Activated T-helper 1 cell treated with Interleukin-2 at 50 U/mL for 16 hours (primary cell): ENCODE results near the gene NCBP1.

ENCODE experiments used
- DNase-seq: peaks from one replicate; pipeline ENCODE4 v3.0.0-alpha.2; 2020; ENCODE audit warnings: low read depth

Gene NCBP1

DNA sequence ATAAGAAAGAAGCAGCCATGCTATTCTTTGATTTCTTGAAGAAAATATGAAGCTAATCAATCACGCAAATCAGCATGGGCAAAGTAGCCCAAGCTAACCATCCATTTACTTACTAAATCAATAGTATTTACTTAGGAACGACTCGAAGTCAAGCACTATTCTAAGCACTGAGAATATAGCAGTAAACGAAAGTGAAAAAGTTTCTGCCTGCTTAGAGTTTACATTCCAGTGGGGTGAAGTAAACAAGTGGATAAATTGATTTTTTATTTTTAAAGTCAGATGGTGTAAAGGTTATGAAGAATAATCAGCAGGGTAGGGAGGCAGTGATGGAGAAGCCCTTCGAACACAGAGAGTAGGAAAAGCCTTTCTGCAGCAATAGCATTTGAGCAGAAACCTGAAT lies 6.0 kb upstream of the NCBP1 start:
- no peak for DNase-seq

DNA sequence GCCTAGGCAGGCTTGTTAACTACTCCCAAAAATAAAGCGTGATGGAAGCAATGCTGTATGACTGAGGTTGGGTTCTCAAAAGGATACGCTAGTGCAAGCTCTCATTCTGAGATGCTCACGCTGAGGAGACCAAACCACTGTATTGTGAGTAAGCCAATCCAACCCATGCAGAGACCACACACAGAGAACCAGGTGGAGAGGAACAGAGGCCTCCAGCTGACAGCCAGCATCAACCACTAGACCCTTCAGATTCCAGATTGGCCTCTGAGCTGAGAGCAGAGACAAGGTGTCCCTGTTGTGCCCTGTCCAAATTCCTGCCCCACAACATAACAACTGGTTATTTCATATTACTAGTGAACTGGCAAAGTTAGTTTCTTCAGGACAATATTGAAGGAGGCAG lies 5.0 kb upstream of the NCBP1 start:
- no peak for DNase-seq

DNA sequence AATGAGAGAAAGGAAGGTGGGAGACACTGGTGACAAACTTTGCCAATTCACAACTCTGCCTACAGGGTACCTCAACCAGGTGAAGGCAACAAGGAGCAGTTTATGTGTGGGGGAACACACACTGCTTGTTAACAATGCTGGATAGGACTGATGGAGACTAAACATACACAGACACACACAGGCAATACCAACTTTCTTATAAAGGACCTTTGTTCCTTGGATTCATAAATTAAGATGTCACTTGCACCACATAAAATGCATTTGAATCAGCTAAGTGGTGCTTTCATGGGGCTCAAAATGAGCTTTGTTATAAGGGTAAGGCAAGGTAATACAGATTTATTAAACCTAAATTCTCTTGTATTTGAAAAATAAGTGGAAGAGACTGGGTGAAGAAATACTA lies 4.5 kb upstream of the NCBP1 start:
- DNase-seq = no peak

DNA sequence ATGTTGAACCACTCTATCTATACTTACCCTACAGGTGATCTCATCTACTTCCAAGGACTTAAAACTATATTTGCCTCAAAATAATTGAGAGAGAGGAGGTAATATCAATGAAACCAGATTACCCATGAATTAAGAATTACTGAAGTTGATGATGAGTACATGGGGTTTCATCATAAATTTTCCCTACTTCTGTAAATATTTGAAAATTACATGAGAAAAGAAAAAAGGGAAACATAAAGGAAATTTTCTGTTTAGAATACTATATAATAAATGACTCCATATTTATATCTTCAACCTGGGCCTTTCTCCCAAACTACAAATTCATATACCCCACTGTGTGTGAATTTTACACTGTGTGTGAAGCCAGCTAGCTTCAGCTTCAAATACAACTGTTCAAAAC lies 3.0 kb upstream of the NCBP1 start:
- DNase-seq = no peak

DNA sequence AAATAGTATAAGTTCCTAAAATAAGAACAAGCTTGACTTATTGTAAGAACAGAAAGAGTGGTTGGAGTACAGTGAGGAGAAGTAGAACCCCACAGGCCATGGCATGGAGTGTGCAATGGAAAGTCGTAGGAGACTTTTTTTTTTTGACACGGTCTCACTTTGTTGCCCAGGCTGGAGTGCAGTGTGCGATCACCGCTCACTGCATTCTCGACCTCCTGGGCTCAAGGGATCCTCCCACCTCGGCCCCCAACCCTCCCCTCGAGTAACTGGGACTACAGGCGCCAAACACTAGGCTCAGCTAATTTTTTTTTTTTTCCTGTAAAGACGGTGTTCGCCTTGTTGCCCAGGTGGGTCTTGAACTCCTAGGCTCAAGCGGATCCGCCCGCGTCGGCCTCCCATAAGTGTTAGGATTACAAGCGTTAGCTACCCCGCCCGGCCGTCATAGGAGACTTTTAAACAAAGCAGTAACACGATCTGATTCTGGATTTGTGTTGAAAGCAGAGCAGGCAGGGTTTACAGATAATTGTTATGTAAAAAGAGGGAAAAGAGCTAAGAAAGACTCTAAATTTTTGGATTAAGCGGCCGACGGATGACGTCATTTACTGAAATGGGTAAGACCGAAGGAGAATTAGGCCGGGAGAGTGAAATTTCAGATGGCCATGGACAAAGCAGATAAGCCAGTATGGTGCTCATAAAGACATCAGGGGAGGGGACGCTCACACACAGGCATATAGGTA lies 1.2 kb upstream of the NCBP1 start:
- DNase-seq = no peak

DNA sequence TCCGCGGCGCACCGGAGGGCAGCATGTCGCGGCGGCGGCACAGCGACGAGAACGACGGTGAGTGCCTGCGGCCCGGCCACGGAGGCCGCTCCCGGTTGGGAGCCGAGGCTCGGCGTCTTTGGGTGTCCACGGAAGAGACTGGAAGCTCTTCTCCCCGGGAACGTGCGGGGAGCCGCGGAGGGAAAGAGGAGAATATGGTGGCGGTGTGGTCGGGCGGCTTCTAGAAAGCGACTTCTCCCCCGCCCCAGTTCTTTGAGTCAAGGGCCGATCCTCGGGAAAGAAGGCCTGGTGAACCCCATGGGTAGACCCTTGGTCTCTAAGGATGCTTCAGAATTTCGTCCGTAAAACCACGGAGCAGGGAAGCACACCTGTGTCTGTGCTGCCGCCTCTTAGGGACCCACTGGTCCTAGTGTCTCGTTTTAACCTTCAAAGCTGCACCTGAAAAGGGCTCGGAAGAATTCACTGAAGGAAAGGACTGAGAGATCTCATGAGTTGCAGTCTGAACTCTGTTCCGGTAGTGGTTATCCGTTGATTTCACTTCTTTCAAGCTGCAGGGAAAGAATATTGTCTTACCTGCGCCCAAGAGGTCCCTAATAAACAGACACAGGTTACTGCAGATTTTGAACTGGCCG lies 354 bp downstream of the NCBP1 start:
- no peak for DNase-seq

DNA sequence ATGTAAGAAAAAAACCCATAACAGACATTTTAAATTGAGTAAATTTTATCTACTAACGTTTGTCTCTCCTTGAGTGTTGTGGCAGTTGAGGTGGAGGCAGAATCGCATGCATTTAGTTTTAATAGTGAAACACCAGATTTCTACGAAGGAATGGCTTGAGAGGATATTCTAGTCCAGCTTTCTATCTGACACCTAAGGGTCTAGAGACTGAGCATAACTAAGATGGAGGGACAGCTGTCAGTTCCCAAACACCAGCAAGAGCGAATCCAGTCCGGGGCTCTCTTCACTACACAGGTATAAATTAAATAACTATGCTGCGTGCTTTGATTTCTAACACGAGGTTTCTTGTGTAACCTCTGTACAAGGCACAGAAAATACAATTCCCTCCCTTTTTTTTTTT lies 1.4 kb downstream of the NCBP1 start:
- DNase-seq = no peak

DNA sequence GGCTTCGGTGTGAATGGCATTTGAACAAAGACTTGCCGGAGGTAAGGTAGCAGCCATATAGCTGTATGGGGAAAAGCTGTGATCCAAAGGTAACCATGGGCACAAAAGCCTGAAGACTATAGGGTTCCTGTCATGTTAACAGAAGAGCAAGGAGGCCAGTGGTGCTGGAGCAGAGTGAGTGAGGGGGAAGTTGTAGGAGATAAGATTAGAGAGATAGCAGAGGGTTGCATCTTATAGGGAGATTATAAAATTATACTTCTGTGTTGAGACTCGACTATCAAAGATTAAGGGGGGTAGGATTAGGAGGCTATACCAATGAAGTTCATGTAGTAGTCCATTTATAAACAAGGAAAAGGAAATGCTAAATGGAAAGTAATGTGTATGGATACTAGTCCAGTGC lies 3.3 kb downstream of the NCBP1 start:
- DNase-seq = no peak

DNA sequence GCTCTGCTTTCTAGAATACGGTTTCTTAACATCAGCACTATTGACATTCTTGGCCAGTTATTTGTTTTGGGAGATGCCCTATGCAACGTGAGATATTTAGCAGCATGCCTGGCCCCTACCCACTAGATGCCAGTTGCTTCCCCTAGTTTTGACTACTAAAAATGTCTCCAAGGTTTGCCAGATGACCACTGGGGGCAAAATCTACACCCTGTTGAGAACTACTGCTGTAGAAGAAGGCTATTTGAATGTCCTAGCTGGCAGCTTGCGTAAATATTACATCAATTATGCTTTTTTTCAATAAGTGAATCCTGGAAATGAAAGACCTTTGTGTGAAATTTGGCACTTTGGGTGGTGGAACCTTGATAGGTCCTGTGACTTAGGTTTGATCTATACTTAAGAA lies 5.0 kb downstream of the NCBP1 start:
- no peak for DNase-seq

DNA sequence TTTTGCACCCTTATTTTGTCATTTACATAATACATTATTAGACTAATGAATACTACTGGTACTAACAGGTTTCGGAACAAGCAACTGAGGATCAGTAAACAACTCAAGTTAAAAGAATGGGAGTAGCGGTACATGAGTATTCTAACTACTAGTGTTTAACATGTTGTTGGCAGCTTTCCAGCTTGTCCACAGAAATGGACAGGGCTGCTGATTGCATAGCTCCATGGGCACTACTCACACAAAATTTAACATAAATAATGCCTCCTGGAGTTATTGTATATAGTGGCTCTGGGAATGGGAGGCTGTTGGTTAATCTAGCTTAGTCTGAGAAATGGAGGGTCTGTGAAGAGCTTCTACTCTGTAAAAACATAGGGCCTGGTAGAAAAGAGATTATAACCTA lies 6.7 kb downstream of the NCBP1 start:
- DNase-seq = no peak

DNA sequence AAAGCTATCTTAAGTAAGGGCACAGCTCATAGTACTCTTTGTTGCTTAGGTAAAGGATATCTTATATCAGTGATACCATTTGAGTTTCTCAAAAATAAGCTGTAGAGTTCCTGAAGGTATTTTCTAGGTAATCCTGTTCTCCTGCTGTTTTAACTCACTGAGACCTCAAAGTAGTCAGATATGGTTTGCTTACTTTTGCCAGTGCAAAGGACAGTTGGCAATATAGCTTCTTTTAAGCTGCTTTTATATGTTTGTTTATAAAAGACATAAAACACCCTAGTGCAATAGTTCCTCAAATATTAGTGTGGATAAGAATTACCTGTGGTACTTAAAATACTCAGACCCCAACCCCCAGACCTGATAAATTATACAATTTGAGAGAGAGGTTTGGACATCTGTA lies 12.1 kb downstream of the NCBP1 start:
- DNase-seq = no peak

DNA sequence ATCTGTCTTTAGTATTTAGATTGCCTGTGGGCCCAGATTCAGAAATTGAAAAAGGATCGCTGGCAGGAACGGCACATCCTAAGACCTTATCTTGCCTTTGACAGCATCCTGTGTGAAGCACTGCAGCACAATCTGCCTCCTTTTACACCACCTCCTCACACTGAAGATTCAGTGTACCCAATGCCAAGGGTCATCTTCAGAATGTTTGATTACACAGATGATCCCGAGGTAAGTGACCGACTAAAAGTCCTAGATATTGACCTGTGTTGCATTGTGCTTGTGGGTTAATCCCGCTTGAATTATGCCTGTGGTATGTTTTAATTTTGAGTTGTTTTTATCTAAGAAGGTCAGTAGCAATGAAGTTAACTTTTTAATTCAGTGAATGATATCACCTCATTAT lies 14.4 kb downstream of the NCBP1 start:
- DNase-seq = no peak

DNA sequence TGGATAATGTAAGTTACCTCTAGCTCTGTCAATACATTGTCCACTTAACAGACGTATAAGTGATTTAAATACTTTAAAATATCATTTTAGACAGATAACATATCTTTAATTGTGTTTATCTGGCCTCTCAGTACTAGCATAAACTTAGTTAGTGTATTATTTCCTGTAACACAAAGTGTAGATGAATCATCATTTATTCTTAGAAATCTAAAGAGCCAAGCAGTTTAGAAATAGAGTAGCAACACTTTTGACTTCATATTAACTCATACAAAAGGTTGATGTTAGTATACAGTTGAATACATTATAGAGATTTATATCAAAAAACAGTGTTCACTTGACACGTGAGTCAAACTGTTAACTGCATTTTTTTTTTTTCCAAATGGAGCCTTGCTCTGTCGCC lies 18.0 kb downstream of the NCBP1 start:
- no peak for DNase-seq

DNA sequence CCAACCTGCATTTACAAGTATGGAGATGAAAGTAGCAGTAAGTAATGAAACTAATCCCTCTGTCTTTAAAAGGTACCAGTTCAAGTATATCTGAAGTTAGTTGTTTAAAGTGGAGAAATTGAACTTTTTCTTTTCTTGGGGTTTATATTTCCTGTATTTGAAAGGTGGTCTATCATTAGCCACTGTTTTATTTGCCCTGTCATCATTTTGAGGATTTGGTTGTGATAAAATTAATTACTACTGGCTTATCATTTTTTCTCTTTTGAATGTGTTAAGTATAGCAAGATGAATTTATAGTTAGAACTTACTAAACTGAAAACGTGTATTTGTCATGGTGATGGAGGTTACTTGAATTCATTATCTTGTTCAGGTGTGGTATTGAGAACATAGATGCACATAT lies 25.1 kb downstream of the NCBP1 start:
- no peak for DNase-seq

DNA sequence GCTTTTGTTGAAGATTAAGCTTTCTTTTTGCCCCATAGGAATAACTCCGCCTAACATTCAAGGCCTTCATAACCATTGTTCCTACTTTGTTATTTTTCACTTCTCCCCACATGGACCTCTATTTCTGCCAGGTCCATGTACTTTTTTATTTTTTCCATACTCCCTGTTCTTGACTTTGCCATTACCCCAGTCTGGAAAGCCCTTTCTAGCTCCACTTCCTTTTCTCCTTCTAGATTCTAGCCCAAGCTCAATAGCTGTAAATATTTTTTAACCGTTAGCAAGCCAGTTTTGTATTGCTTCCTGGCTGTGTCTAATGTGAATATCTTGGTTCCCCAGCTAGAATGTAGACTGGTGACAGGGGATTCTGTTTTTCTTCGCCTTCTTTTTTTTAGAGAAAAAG lies 26.1 kb downstream of the NCBP1 start:
- DNase-seq = no peak

DNA sequence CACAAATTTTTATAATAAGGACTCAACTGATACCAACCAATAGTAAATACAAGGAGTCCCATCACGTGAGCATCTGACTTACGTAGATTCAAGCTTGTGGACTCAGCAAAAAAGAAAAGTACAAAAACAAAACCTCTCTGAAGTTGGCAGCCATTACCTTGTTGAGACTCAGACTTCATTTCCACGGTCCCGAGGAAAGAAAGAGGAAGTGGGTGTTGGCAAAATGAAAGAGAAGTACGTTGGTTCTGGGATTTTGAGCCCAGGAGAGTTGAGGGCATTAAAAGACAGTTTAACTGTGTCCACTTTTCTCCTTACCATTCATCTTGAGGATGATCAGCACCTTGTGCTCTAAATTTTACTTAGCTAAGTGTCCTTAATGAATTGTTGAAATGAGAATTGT lies 26.7 kb downstream of the NCBP1 start:
- no peak for DNase-seq

DNA sequence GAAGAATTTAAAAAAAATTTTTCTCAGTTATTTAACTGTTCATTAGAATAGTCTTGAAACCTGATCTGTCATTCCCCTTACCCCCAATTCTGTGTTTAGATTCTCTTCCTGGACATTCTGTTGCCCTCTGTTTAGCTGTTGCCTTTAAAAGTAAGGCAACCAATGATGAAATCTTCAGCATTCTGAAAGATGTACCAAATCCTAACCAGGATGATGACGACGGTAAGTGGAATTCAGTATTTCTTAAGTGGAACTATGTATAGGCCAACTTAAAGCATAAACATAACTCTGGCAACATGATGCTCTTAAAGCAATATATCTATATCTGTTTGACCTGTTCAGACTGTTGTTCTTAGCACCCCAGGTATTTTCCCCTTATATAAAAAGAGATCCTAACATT lies 27.2 kb downstream of the NCBP1 start:
- DNase-seq = no peak

DNA sequence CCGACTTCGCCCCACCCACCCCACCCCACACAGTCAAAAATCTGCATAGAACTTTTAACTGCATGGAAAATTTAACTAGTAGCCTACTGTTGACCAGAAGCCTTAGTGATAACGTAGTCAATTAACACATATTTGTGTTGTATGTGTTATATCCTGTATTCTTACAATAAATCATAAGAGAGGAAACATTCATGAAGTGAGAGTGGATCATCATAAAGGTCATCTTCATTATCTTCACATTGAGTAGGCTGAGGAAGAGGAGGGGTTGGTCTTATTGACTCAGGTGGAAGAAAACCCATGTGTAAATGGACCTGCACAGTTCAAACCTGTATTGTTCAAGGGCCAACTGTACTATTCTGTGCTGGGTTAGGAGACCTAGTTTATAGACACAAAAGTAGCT lies 32.1 kb downstream of the NCBP1 start:
- DNase-seq = no peak

DNA sequence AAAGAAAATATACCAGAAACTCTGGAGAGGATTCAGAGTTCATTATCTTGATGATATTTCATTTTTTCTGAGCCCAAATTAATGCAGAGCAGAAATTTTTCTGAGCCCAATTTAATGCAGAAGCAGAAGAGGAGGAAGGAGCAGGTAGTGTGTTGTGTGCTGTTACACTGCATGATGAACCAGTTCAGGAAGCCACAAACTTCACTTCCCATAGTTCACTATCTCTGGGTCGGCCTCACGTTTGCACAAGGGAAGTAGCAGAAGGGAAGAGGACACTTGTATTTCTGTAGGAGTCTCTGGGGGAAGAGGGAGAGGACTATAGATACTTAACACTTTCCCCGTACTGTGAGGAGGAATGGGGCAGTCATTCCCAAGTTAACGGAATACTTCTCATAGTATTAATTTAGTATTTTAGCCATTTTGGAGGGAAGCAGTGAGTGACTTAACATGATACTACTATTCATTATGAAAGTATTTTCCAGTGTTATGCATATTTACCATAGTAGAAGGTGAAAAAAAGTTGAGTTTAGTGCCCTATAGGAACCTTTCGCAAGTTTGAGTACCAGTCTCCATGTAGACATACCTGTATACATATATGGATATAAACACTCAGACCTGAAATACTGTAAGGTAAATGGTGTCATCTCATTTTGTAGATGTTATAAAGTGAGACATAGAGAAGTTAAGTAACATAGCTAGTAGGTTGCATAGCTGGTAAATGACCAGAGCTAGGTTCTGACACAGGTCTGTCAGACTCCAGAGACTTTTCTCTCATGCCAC lies 33.5 kb downstream of the NCBP1 start:
- no peak for DNase-seq

DNA sequence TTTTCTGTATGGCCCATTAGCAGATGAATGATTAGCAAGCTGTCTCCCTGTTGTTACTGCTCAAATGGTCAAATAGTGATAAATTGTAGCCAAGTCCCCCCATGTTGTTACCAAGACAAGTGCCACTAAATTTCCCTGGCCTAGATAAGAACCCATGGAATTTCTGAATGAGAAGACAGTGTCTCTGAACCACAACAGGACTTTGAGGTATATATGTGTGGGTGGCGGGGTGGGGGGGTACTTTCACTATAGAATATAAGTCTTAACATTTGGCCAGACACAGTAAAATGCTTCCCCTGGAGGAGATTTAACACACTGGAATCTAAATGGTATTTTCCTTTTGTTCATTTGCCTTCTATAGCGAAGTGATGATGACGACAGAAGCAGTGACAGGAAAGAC lies 34.9 kb downstream of the NCBP1 start:
- no peak for DNase-seq

DNA sequence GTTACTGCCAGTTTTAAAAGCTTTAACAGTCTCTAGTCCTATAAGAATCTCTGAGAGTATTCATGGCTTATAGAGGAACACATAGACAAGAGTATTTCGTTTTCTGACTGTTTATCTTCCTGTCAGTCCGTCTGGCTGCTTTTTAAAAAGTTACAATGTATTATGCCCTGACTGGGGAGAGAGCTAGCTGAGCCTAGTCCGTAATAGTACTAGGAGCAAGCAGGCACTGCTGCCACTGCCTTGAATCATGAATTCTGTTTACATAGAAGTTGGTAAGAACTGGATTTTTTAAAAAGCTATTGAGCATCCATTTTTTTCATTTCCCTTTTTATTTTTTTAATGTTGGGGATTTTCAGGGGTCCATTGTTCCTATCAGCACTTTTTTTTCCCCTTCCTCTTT lies 37.0 kb downstream of the NCBP1 start:
- no peak for DNase-seq

DNA sequence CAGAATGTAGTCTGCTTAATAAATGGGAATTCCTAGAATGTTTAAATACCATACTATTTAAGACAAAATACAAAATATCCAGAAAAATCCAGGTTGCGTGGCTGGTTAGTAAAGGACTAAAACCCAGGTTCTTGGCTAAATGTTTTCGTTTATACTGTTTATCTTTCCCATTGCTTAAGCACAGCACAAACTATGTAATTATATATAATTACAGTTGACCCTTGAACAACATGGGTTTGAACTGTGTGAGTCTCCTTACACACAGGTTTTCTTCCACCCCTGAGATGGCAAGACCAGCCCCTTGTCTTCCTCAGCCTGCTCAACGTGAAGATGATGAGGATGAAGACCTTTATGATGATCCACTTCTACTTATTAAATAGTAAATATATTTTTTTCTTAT lies 38.8 kb downstream of the NCBP1 start:
- no peak for DNase-seq

DNA sequence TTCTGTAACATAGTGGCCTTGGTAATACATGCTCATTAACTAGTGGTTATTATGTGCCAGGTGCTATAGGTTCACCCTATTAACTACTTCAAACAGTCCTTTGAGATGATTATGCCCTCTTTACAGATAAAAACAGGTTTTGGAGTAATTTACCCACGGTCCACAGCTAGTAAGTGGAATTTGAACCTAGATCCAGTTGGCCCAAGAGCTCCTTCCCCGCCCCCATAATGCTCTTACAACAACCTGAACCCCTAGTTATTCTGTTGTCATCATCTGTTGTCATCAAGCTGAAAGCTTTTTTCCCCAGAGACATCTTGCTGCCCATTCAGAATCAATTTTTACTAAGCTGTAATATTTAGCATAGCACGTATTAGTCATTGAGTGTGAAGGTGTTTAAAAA lies 40.3 kb downstream of the NCBP1 start:
- DNase-seq = no peak

DNA sequence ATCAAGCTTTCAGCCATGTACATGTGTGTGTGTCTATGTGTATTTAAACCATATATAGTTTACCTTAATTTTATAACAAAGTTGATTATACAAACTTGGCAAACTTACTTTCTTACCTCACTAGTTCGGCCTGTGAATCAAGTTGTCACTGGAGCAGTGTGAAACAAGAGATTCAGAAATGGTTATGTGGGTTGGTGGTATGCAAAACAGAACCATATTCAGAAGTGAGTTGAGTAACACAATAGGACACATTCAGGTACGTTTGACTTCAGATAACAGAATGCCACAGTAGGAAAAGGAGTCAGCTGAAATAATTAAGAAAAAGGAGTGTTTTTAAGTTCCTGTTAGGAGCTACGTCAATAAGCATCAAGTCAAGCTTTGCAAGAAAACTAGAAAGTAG lies 42.0 kb downstream of the NCBP1 start:
- DNase-seq = no peak
